GM12878 (cell line): ENCODE measurements around the gene PPM1E. TPM values are rescaled to one million over a fixed set of nuclear protein-coding genes. Genes with fewer than 3 reads are reported as not detected.

Source experiments
- ATAC-seq: fragments of 200-7000 bp; cut with Tn5 transposase; 3 replicates; pipeline ENCODE4 v1.9.1; 2020; ENCODE audit warnings: mild to moderate bottlenecking, moderate library complexity
- BruUV-seq: library from RNA; stranded (reverse); fragments of 400-500 nt; replicated peaks from 2 replicates; lab custom pipeline; 2021; lab: Mats Ljungman, UMichigan
- CTCF ChIA-PET: fragments of 300-600 bp; sonication (Branson Sonifier 250); formaldehyde crosslinking; extraction: SDS; loops from one replicate; lab custom pipeline; 2021; ENCODE audit warnings: inconsistent platforms; lab: Yijun Ruan, JAX
- POLR2A ChIA-PET: fragments of 350-600 bp; formaldehyde crosslinking; extraction: SDS; loops from one replicate; lab custom pipeline; 2021; ENCODE audit warnings: inconsistent platforms; lab: Charles Lee
- RAD21 ChIA-PET: fragments of 300-600 bp; sonication (Branson Sonifier 250); formaldehyde crosslinking; loops from one replicate; lab custom pipeline; 2023; ENCODE audit warnings: antibody characterized with exemption; ENCODE audit not compliant: unreplicated experiment; lab: Charles Lee
- SMC1A ChIA-PET: fragments of 300-600 bp; sonication (Branson Sonifier 250); formaldehyde crosslinking; loops from one replicate; lab custom pipeline; 2023; ENCODE audit not compliant: unreplicated experiment, uncharacterized antibody; lab: Charles Lee
- DNase-seq: peaks from one replicate; pipeline ENCODE4 v3.0.0-alpha.2; 2011; ENCODE audit warnings: low read depth, low spot score
- FAIRE-seq: peaks from 3 replicates; lab custom pipeline; 2011; peaks lifted over from hg19 to GRCh38; lab: Jason Lieb, UNC
- H2AFZ ChIP-seq: 2 replicates; pipeline ENCODE4 v1.6.0; 2011; ENCODE audit warnings: low read depth, low read length, control low read depth; ENCODE audit not compliant: control insufficient read depth
- H3K27ac ChIP-seq: 2 replicates; pipeline ENCODE4 v1.5.1; 2011; ENCODE audit warnings: control low read depth; ENCODE audit not compliant: control insufficient read depth, insufficient read depth
- H3K27me3 ChIP-seq, 2 experiments: replicated peaks in 1 of 2; 2 replicates each; pipeline versions ENCODE4 v1.6.0 to v1.6.1; 2011; ENCODE audit warnings: low read length in 1 of 2; ENCODE audit not compliant: control insufficient read depth in 2 of 2, insufficient read depth in 2 of 2
- H3K36me3 ChIP-seq, 2 experiments: 2 replicates each; pipeline ENCODE4 v1.5.1; 2011; ENCODE audit warnings: low read length in 1 of 2; ENCODE audit not compliant: control insufficient read depth in 2 of 2, insufficient read depth in 2 of 2
- H3K4me1 ChIP-seq: 2 replicates; pipeline ENCODE4 v1.6.1; 2011; ENCODE audit warnings: mild to moderate bottlenecking, low read length, moderate library complexity, mixed read lengths; ENCODE audit not compliant: control insufficient read depth, insufficient read depth
- H3K4me2 ChIP-seq: 2 replicates; pipeline ENCODE4 v1.6.0; 2011; ENCODE audit warnings: control low read depth; ENCODE audit not compliant: control insufficient read depth, insufficient read depth
- H3K4me3 ChIP-seq: fragments of 200-600 bp; sonication (generic); 2 replicates; pipeline ENCODE4 v1.5.1; 2016
- H3K79me2 ChIP-seq: 2 replicates; pipeline ENCODE4 v1.6.0; 2011; ENCODE audit warnings: low read length; ENCODE audit not compliant: control insufficient read depth, insufficient read depth
- H3K9ac ChIP-seq: 2 replicates; pipeline ENCODE4 v1.8.0; 2011; ENCODE audit warnings: low read length, control low read depth, mixed read lengths; ENCODE audit not compliant: control insufficient read depth, insufficient read depth
- H3K9me3 ChIP-seq: replicated peaks from 3 replicates; pipeline ENCODE4 v1.5.1; 2011; ENCODE audit warnings: mild to moderate bottlenecking, low read length; ENCODE audit not compliant: control insufficient read depth, insufficient read depth
- H4K20me1 ChIP-seq: 2 replicates; pipeline ENCODE4 v1.6.0; 2011; ENCODE audit not compliant: control insufficient read depth, insufficient read depth
- CHD4 ChIP-seq: fragments of 200-600 bp; sonication (generic); IDR thresholded peaks from 2 replicates; pipeline ENCODE4 v1.6.1; 2016; ENCODE audit warnings: mild to moderate bottlenecking
- ELK1 ChIP-seq: IDR thresholded peaks from 2 replicates; pipeline ENCODE4 v1.6.1; 2012; ENCODE audit warnings: low read depth, low read length, improper control_type of control experiment
- LARP7 ChIP-seq: fragments of 450-650 bp; IDR thresholded peaks from 2 replicates; pipeline ENCODE4 v1.6.1; 2017; ENCODE audit warnings: mild to moderate bottlenecking
- TAF1 ChIP-seq: IDR thresholded peaks from 2 replicates; pipeline ENCODE4 v1.6.1; 2011; ENCODE audit warnings: mild to moderate bottlenecking, low read depth, low read length, borderline replicate concordance
- WGBS: methylation state at CpG from one replicate; pipeline ENCODE4 v1.1.6; 2016; ENCODE audit warnings: low lambda C conversion rate; ENCODE audit not compliant: insufficient replicate concordance, insufficient coverage; ENCODE audit errors: missing lambda C conversion rate; 5-methylcytosine and 5-hydroxymethylcytosine counted together
- in situ Hi-C: fragments of 300-500 bp; cut with MboI; formaldehyde crosslinking; loops from 9 replicates; pipeline ENCODE4 v1.14.3; 2018; ENCODE audit warnings: mixed read lengths
- intact Hi-C: fragments of 100-400 bp; cut with micrococcal nuclease; formaldehyde crosslinking; loops from one replicate; pipeline ENCODE4 v1.14.2; 2022; ENCODE audit not compliant: unreplicated experiment
- polyA plus RNA-seq, 11 experiments: library from polyadenylated mRNA; depleted of rRNA in 4 of 11; unstranded in 6 of 11; stranded (reverse) in 5 of 11; fragments of >200 nt; fragmentation: Nextera tagmentation in 4 of 11; fragmentation: Illumina TruSeq in 1 of 11; extraction: Ambion mirVana in 4 of 11; extraction: Trizol in 1 of 11; gene quantifications; 1 replicate in 1 of 11; 2 replicates in 10 of 11; pipeline versions ENCODE4 v1.2.1 to v1.2.3, GENCODE V29; 2011 to 2016; ENCODE audit warnings: inconsistent platforms in 2 of 11, missing spikeins in 2 of 11, low read depth in 1 of 11
- total RNA-seq, 4 experiments: library from RNA; depleted of rRNA in 3 of 4; stranded (reverse); fragments of >200 nt in 3 of 4; fragmentation: Illumina TruSeq in 1 of 4; extraction: Trizol in 1 of 4; gene quantifications; 2 replicates each; pipeline versions ENCODE4 v1.2.1 to v1.2.3, GENCODE V29; 2013 to 2021
- TF ChIP-seq, protein P1 (sequence below): fragments of 150-350 bp; IDR thresholded peaks from 2 replicates; pipeline ENCODE4 v1.6.1; 2014; ENCODE audit warnings: mild to moderate bottlenecking, low read depth, low read length
- TF ChIP-seq, protein P2 (sequence below): fragments of 450-650 bp; formaldehyde crosslinking; IDR thresholded peaks from 2 replicates; pipeline ENCODE4 v1.4.0; 2022; ENCODE audit warnings: mild to moderate bottlenecking, moderate library complexity
- TF ChIP-seq, protein P3 (sequence below): fragments of 450-650 bp; conservative IDR thresholded peaks from 2 replicates; pipeline ENCODE4 v1.6.1; 2017; ENCODE audit warnings: mild to moderate bottlenecking, moderate library complexity
- TF ChIP-seq, protein P4 (sequence below): IDR thresholded peaks from 2 replicates; pipeline ENCODE4 v1.6.1; 2011; ENCODE audit warnings: low read depth, mild to moderate bottlenecking, low read length, moderate library complexity, borderline replicate concordance; ENCODE audit errors: extremely low read depth
- TF ChIP-seq, protein P5 (sequence below): IDR thresholded peaks from 2 replicates; pipeline ENCODE4 v1.6.1; 2011; ENCODE audit warnings: borderline replicate concordance, low read depth, mild to moderate bottlenecking, moderate library complexity, mixed read lengths, low read length; ENCODE audit not compliant: insufficient read depth; ENCODE audit errors: extremely low read length

The PPM1E gene
- total and polyA plus RNA-seq, 10 of the 15 experiments (the other 5 are each of a cell fraction or from before 2014, with no cell fraction given) = 0.07 to 0.28 (median 0.16) TPM

DNA sequence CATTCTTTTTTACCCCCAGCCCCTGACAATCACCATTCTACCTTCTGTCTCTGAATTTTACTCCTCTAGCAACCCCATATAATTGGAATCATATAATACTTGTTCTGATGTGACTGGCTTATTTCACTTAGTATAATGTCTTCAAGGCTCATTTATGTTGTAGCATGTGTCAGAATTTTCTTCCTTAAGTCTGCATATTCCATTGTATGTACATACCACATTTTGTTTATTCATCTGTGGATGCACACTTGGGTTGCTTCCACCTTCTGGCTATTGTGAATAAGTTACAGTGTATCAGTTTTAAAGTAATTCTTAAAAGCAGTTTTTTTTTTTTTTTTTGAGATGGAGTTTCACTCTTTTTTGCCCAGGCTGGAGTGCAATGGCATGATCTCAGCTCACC is 24.7 kb upstream of the PPM1E start (continued):
- TF ChIP-seq, protein P1, sequence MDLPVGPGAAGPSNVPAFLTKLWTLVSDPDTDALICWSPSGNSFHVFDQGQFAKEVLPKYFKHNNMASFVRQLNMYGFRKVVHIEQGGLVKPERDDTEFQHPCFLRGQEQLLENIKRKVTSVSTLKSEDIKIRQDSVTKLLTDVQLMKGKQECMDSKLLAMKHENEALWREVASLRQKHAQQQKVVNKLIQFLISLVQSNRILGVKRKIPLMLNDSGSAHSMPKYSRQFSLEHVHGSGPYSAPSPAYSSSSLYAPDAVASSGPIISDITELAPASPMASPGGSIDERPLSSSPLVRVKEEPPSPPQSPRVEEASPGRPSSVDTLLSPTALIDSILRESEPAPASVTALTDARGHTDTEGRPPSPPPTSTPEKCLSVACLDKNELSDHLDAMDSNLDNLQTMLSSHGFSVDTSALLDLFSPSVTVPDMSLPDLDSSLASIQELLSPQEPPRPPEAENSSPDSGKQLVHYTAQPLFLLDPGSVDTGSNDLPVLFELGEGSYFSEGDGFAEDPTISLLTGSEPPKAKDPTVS = no peak
- TF ChIP-seq, protein P2, sequence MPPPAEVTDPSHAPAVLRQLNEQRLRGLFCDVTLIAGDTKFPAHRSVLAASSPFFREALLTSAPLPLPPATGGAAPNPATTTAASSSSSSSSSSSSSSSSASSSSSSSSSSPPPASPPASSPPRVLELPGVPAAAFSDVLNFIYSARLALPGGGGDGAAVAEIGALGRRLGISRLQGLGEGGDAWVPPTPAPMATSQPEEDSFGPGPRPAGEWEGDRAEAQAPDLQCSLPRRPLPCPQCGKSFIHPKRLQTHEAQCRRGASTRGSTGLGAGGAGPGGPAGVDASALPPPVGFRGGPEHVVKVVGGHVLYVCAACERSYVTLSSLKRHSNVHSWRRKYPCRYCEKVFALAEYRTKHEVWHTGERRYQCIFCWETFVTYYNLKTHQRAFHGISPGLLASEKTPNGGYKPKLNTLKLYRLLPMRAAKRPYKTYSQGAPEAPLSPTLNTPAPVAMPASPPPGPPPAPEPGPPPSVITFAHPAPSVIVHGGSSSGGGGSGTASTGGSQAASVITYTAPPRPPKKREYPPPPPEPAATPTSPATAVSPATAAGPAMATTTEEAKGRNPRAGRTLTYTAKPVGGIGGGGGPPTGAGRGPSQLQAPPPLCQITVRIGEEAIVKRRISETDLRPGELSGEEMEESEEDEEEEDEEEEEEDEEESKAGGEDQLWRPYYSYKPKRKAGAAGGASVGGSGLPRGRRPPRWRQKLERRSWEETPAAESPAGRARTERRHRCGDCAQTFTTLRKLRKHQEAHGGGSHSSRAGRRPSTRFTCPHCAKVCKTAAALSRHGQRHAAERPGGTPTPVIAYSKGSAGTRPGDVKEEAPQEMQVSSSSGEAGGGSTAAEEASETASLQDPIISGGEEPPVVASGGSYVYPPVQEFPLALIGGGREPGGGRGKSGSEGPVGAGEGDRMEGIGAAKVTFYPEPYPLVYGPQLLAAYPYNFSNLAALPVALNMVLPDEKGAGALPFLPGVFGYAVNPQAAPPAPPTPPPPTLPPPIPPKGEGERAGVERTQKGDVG (CRISPR knock-in tag) = no peak
- TF ChIP-seq, protein P3, sequence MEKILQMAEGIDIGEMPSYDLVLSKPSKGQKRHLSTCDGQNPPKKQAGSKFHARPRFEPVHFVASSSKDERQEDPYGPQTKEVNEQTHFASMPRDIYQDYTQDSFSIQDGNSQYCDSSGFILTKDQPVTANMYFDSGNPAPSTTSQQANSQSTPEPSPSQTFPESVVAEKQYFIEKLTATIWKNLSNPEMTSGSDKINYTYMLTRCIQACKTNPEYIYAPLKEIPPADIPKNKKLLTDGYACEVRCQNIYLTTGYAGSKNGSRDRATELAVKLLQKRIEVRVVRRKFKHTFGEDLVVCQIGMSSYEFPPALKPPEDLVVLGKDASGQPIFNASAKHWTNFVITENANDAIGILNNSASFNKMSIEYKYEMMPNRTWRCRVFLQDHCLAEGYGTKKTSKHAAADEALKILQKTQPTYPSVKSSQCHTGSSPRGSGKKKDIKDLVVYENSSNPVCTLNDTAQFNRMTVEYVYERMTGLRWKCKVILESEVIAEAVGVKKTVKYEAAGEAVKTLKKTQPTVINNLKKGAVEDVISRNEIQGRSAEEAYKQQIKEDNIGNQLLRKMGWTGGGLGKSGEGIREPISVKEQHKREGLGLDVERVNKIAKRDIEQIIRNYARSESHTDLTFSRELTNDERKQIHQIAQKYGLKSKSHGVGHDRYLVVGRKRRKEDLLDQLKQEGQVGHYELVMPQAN = no peak
- TF ChIP-seq, all 136 proteins: peak for 0

DNA sequence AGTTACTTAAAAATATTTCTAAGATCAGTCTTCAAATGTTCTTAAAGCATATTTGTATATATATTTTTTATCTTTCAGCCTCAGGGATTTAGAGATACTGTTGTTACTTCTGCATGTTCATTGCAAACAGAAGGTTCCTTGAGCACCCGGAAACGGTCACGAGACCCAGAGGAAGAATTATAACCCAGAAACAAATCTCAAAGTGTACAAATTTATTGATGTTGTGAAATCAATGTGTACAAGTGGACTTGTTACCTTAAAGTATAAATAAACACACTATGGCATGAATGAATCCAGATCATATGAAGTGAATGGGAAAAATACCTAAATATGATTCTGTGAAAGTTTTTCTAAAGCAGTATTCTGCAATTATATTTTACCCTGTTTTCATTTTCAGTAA is 21.6 kb upstream of the PPM1E start:
- CTCF ChIA-PET = no interaction called here
- SMC1A ChIA-PET = interaction anchor here (1.4 kb wide), 1 partner anchor 9 kb away, joined by 4 read pairs; no protein-coding TSS in a partner anchor
- no peak overlapping the region for H2AFZ ChIP-seq
- H3K4me3 ChIP-seq = no peak overlapping the region
- RAD21 ChIA-PET = no interaction called here
- H3K36me3 ChIP-seq = no peaks in the 10 kb centered on the region; a peak in 2 of 4 replicates
- H3K27me3 ChIP-seq = no peaks in the 10 kb centered on the region
- DNase-seq = no peak
- WGBS = 96% methylated on average over 3 of the region's 3 CpGs
- in situ Hi-C loops (no loop called here), intact Hi-C loops (no loop called here)
- BruUV-seq = no TSS peak
- POLR2A ChIA-PET = interaction anchor here (0.5 kb wide), 1 partner anchor 24 kb away, joined by 3 read pairs; no protein-coding TSS in a partner anchor
- no peaks in the 10 kb centered on the region for H3K4me1 ChIP-seq
- H3K79me2 ChIP-seq = no peaks in the 10 kb centered on the region
- H3K9me3 ChIP-seq = no peaks in the 10 kb centered on the region
- no peak for FAIRE-seq
- ATAC-seq = no peak
- H3K4me2 ChIP-seq = no peak overlapping the region
- H3K27ac ChIP-seq = no peak overlapping the region
- no peaks in the 10 kb centered on the region for H4K20me1 ChIP-seq
- no peak overlapping the region for H3K9ac ChIP-seq
- no peak for TF ChIP-seq ELK1
- TF ChIP-seq TAF1 = no peak
- TF ChIP-seq LARP7 = no peak
- TF ChIP-seq CHD4 = no peak
- TF ChIP-seq, protein P4, sequence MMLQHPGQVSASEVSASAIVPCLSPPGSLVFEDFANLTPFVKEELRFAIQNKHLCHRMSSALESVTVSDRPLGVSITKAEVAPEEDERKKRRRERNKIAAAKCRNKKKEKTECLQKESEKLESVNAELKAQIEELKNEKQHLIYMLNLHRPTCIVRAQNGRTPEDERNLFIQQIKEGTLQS = no peak
- TF ChIP-seq, protein P5, sequence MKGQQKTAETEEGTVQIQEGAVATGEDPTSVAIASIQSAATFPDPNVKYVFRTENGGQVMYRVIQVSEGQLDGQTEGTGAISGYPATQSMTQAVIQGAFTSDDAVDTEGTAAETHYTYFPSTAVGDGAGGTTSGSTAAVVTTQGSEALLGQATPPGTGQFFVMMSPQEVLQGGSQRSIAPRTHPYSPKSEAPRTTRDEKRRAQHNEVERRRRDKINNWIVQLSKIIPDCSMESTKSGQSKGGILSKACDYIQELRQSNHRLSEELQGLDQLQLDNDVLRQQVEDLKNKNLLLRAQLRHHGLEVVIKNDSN = no peak
